GM12878 (cell line): ENCODE results near the gene RCOR1. TPM values are rescaled to one million over a fixed set of nuclear protein-coding genes. Genes with fewer than 3 reads are reported as not detected.

Source experiments
- ATAC-seq: fragments of 200-7000 bp; cut with Tn5 transposase; 3 replicates; pipeline ENCODE4 v1.9.1; 2020; ENCODE audit warnings: mild to moderate bottlenecking, moderate library complexity
- BruUV-seq: library from RNA; stranded (reverse); fragments of 400-500 nt; replicated peaks from 2 replicates; lab custom pipeline; 2021; lab: Mats Ljungman, UMichigan
- CTCF ChIA-PET: fragments of 300-600 bp; sonication (Branson Sonifier 250); formaldehyde crosslinking; extraction: SDS; loops from one replicate; lab custom pipeline; 2021; ENCODE audit warnings: inconsistent platforms; lab: Yijun Ruan, JAX
- POLR2A ChIA-PET: fragments of 350-600 bp; formaldehyde crosslinking; extraction: SDS; loops from one replicate; lab custom pipeline; 2021; ENCODE audit warnings: inconsistent platforms; lab: Charles Lee
- RAD21 ChIA-PET: fragments of 300-600 bp; sonication (Branson Sonifier 250); formaldehyde crosslinking; loops from one replicate; lab custom pipeline; 2023; ENCODE audit warnings: antibody characterized with exemption; ENCODE audit not compliant: unreplicated experiment; lab: Charles Lee
- SMC1A ChIA-PET: fragments of 300-600 bp; sonication (Branson Sonifier 250); formaldehyde crosslinking; loops from one replicate; lab custom pipeline; 2023; ENCODE audit not compliant: unreplicated experiment, uncharacterized antibody; lab: Charles Lee
- DNase-seq: peaks from one replicate; pipeline ENCODE4 v3.0.0-alpha.2; 2011; ENCODE audit warnings: low read depth, low spot score
- FAIRE-seq: peaks from 3 replicates; lab custom pipeline; 2011; peaks lifted over from hg19 to GRCh38; lab: Jason Lieb, UNC
- H2AFZ ChIP-seq: 2 replicates; pipeline ENCODE4 v1.6.0; 2011; ENCODE audit warnings: low read depth, low read length, control low read depth; ENCODE audit not compliant: control insufficient read depth
- H3K27ac ChIP-seq: 2 replicates; pipeline ENCODE4 v1.5.1; 2011; ENCODE audit warnings: control low read depth; ENCODE audit not compliant: control insufficient read depth, insufficient read depth
- H3K27me3 ChIP-seq, 2 experiments: replicated peaks in 1 of 2; 2 replicates each; pipeline versions ENCODE4 v1.6.0 to v1.6.1; 2011; ENCODE audit warnings: low read length in 1 of 2; ENCODE audit not compliant: control insufficient read depth in 2 of 2, insufficient read depth in 2 of 2
- H3K36me3 ChIP-seq, 2 experiments: 2 replicates each; pipeline ENCODE4 v1.5.1; 2011; ENCODE audit warnings: low read length in 1 of 2; ENCODE audit not compliant: control insufficient read depth in 2 of 2, insufficient read depth in 2 of 2
- H3K4me1 ChIP-seq: 2 replicates; pipeline ENCODE4 v1.6.1; 2011; ENCODE audit warnings: mild to moderate bottlenecking, low read length, moderate library complexity, mixed read lengths; ENCODE audit not compliant: control insufficient read depth, insufficient read depth
- H3K4me2 ChIP-seq: 2 replicates; pipeline ENCODE4 v1.6.0; 2011; ENCODE audit warnings: control low read depth; ENCODE audit not compliant: control insufficient read depth, insufficient read depth
- H3K4me3 ChIP-seq: fragments of 200-600 bp; sonication (generic); 2 replicates; pipeline ENCODE4 v1.5.1; 2016
- H3K79me2 ChIP-seq: 2 replicates; pipeline ENCODE4 v1.6.0; 2011; ENCODE audit warnings: low read length; ENCODE audit not compliant: control insufficient read depth, insufficient read depth
- H3K9ac ChIP-seq: 2 replicates; pipeline ENCODE4 v1.8.0; 2011; ENCODE audit warnings: low read length, control low read depth, mixed read lengths; ENCODE audit not compliant: control insufficient read depth, insufficient read depth
- H3K9me3 ChIP-seq: replicated peaks from 3 replicates; pipeline ENCODE4 v1.5.1; 2011; ENCODE audit warnings: mild to moderate bottlenecking, low read length; ENCODE audit not compliant: control insufficient read depth, insufficient read depth
- H4K20me1 ChIP-seq: 2 replicates; pipeline ENCODE4 v1.6.0; 2011; ENCODE audit not compliant: control insufficient read depth, insufficient read depth
- BRCA1 ChIP-seq: IDR thresholded peaks from 2 replicates; pipeline ENCODE4 v1.6.1; 2011; ENCODE audit warnings: low read depth, low read length, improper control_type of control experiment
- CREB1 ChIP-seq: IDR thresholded peaks from 2 replicates; pipeline ENCODE4 v1.6.1; 2012; ENCODE audit warnings: low read depth, mild to moderate bottlenecking, inconsistent platforms
- EGR1 ChIP-seq, 2 experiments: IDR thresholded peaks; 1 replicate in 1 of 2; 2 replicates in 1 of 2; pipeline ENCODE4 v1.6.1; 2011 to 2012; ENCODE audit warnings: low read depth in 2 of 2, low read length in 2 of 2, borderline replicate concordance in 1 of 2, mild to moderate bottlenecking in 1 of 2, moderate library complexity in 1 of 2
- EP300 ChIP-seq, 2 experiments: fragments of 150-350 bp in 1 of 2; IDR thresholded peaks; 2 replicates each; pipeline ENCODE4 v1.6.1; 2011 to 2012; ENCODE audit warnings: low read depth in 2 of 2, low read length in 2 of 2, borderline replicate concordance in 1 of 2, improper control_type of control experiment in 1 of 2, inconsistent platforms in 1 of 2; ENCODE audit not compliant: control insufficient read depth in 1 of 2
- FOXM1 ChIP-seq: IDR thresholded peaks from 2 replicates; pipeline ENCODE4 v1.6.1; 2012; ENCODE audit warnings: low read depth, mild to moderate bottlenecking, inconsistent platforms, low read length, moderate library complexity
- HCFC1 ChIP-seq: fragments of 150-350 bp; IDR thresholded peaks from 2 replicates; pipeline ENCODE4 v1.6.1; 2014; ENCODE audit warnings: low read length
- KDM1A ChIP-seq: fragments of 200-600 bp; sonication (generic); IDR thresholded peaks from 2 replicates; pipeline ENCODE4 v1.6.1; 2016; ENCODE audit warnings: borderline replicate concordance
- KLF5 ChIP-seq: fragments of 450-650 bp; IDR thresholded peaks from 2 replicates; pipeline ENCODE4 v1.6.1; 2014; ENCODE audit warnings: mild to moderate bottlenecking; ENCODE audit not compliant: partially characterized antibody
- NR2C1 ChIP-seq: fragments of 450-650 bp; IDR thresholded peaks from 2 replicates; pipeline ENCODE4 v1.6.1; 2017; ENCODE audit warnings: antibody characterized with exemption, mild to moderate bottlenecking, moderate library complexity
- SPI1 ChIP-seq: IDR thresholded peaks from 2 replicates; pipeline ENCODE4 v1.6.1; 2011; ENCODE audit warnings: low read depth, mild to moderate bottlenecking, low read length, moderate library complexity, borderline replicate concordance; ENCODE audit not compliant: insufficient read depth
- WRNIP1 ChIP-seq: IDR thresholded peaks from 2 replicates; pipeline ENCODE4 v1.6.1; 2011; ENCODE audit warnings: low read depth, low read length, improper control_type of control experiment, borderline replicate concordance
- WGBS: methylation state at CpG from one replicate; pipeline ENCODE4 v1.1.6; 2016; ENCODE audit warnings: low lambda C conversion rate; ENCODE audit not compliant: insufficient replicate concordance, insufficient coverage; ENCODE audit errors: missing lambda C conversion rate; 5-methylcytosine and 5-hydroxymethylcytosine counted together
- in situ Hi-C: fragments of 300-500 bp; cut with MboI; formaldehyde crosslinking; loops from 9 replicates; pipeline ENCODE4 v1.14.3; 2018; ENCODE audit warnings: mixed read lengths
- intact Hi-C: fragments of 100-400 bp; cut with micrococcal nuclease; formaldehyde crosslinking; loops from one replicate; pipeline ENCODE4 v1.14.2; 2022; ENCODE audit not compliant: unreplicated experiment
- polyA plus RNA-seq, 11 experiments: library from polyadenylated mRNA; depleted of rRNA in 4 of 11; unstranded in 6 of 11; stranded (reverse) in 5 of 11; fragments of >200 nt; fragmentation: Nextera tagmentation in 4 of 11; fragmentation: Illumina TruSeq in 1 of 11; extraction: Ambion mirVana in 4 of 11; extraction: Trizol in 1 of 11; gene quantifications; 1 replicate in 1 of 11; 2 replicates in 10 of 11; pipeline versions ENCODE4 v1.2.1 to v1.2.3, GENCODE V29; 2011 to 2016; ENCODE audit warnings: inconsistent platforms in 2 of 11, missing spikeins in 2 of 11, low read depth in 1 of 11
- total RNA-seq, 4 experiments: library from RNA; depleted of rRNA in 3 of 4; stranded (reverse); fragments of >200 nt in 3 of 4; fragmentation: Illumina TruSeq in 1 of 4; extraction: Trizol in 1 of 4; gene quantifications; 2 replicates each; pipeline versions ENCODE4 v1.2.1 to v1.2.3, GENCODE V29; 2013 to 2021
- TF ChIP-seq, protein P1 (sequence below): IDR thresholded peaks from 2 replicates; pipeline ENCODE4 v1.6.1; 2012; ENCODE audit warnings: low read depth, low read length, improper control_type of control experiment
- TF ChIP-seq, protein P2 (sequence below): IDR thresholded peaks from 2 replicates; pipeline ENCODE4 v1.6.1; 2011; ENCODE audit warnings: borderline replicate concordance, low read depth, mild to moderate bottlenecking, moderate library complexity, mixed read lengths, low read length; ENCODE audit not compliant: insufficient read depth; ENCODE audit errors: extremely low read length

Gene RCOR1
- total and polyA plus RNA-seq, 10 of the 15 experiments (the other 5 are each of a cell fraction or from before 2014, with no cell fraction given): 1.6 to 12.2 (median 4.4) TPM

DNA sequence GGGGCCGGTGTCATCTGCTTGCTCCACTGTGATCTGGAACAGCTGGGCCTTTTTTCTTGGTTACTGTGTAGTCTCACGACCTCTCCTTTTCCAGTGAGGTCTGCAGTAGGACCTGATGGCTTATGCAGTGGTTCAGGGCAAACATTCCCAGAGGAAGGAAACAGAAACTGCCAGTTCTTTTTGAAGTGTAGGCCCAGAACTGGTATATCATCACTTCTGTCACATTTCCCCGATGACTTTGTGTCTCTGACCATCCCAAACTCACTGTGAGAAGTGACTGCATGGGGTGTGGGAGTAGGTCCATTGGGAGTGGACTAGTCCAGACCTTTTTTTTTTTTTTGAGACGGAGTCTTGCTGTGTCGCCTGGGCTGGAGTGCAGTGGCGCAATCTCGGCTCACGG, 38.4 kb downstream of the RCOR1 start:
- DNase-seq (no peak), ATAC-seq (no peak)
- H3K9ac ChIP-seq: no peak overlapping the region
- H3K9me3 ChIP-seq: no peaks in the 10 kb centered on the region
- RAD21 ChIA-PET: no interaction called here
- H3K4me1 ChIP-seq: peaks cover 13% of the 10 kb centered on the region
- H3K4me3 ChIP-seq: no peak overlapping the region
- no peak overlapping the region for H3K27ac ChIP-seq
- TF ChIP-seq EGR1 (IDR thresholded peaks at IDR 0.05; ENCODE audit: borderline replicate concordance in 1 of 2, low read depth in 2 of 2, low read length in 2 of 2) (no peak), HCFC1 (no peak), NR2C1 (no peak), FOXM1 (no peak), WRNIP1 (no peak), CREB1 (no peak), KLF5 (no peak), SPI1 (no peak), BRCA1 (no peak), KDM1A (no peak), EP300 (IDR thresholded peaks at IDR 0.05; ENCODE audit: borderline replicate concordance in 1 of 2, control insufficient read depth in 1 of 2, low read depth in 2 of 2, low read length in 2 of 2) (no peak)
- TF ChIP-seq, protein P1, sequence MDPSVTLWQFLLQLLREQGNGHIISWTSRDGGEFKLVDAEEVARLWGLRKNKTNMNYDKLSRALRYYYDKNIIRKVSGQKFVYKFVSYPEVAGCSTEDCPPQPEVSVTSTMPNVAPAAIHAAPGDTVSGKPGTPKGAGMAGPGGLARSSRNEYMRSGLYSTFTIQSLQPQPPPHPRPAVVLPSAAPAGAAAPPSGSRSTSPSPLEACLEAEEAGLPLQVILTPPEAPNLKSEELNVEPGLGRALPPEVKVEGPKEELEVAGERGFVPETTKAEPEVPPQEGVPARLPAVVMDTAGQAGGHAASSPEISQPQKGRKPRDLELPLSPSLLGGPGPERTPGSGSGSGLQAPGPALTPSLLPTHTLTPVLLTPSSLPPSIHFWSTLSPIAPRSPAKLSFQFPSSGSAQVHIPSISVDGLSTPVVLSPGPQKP: no peak
- TF ChIP-seq, protein P2, sequence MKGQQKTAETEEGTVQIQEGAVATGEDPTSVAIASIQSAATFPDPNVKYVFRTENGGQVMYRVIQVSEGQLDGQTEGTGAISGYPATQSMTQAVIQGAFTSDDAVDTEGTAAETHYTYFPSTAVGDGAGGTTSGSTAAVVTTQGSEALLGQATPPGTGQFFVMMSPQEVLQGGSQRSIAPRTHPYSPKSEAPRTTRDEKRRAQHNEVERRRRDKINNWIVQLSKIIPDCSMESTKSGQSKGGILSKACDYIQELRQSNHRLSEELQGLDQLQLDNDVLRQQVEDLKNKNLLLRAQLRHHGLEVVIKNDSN: no peak
- TF ChIP-seq, all 136 proteins: peak for 0
- CTCF ChIA-PET: interaction anchor here (1.7 kb wide), 1 partner anchor 37 kb away, joined by 7 read pairs; no protein-coding TSS in a partner anchor
- SMC1A ChIA-PET: interaction anchor here (0.8 kb wide), 1 partner anchor 10 kb away, joined by 3 read pairs; no protein-coding TSS in a partner anchor
- Histone ChIP-seq H3K27me3 (no peaks in the 10 kb centered on the region), H3K4me2 (no peak overlapping the region), H3K36me3 (peaks cover 0 to 5% of the 10 kb centered on the region in 2 experiments; a peak in 1 of 4 replicates), H4K20me1 (0 out of 2 replicates have a peak, but pooled peaks cover 2% of the 10 kb centered on the region), H2AFZ (no peak overlapping the region), H3K79me2 (peaks cover 4% of the 10 kb centered on the region)
- FAIRE-seq: no peak
- 96% methylated on average over 8 of the region's 8 CpGs for WGBS
- no TSS peak for BruUV-seq
- intact Hi-C loops (no loop called here), in situ Hi-C loops (no loop called here)
- POLR2A ChIA-PET: no interaction called here
